Measurements from ENCODE around the gene MUTYH. TPM values are rescaled to one million over a fixed set of nuclear protein-coding genes. Genes with fewer than 3 reads are reported as not detected.
A peak's percentile ranks its signal among the peaks of the same experiment; 100 is the strongest.
"Not testable (repeated sequence)": the region's sequence is repeated elsewhere in the genome, so short reads cannot be mapped to it uniquely, and the experiment has no call there.

The MUTYH gene
- total RNA-seq, 2 donors from 2014 or later, result 17.0 to 65.0 TPM

- H3K4me3 ChIP-seq, result no peak overlapping the region
- H3K27ac ChIP-seq, result no peak overlapping the region
- no peaks in the 10 kb centered on the region for H3K36me3 ChIP-seq
- no peaks in the 10 kb centered on the region for H3K9me3 ChIP-seq
- no peak for DNase-seq
- no peak for TF ChIP-seq CTCF (IDR thresholded peaks at IDR 0.05)
- intact Hi-C loops (cut with DNase I), result no loop called here
- no peaks in the 10 kb centered on the region for H3K4me1 ChIP-seq
- H3K9ac ChIP-seq (ENCODE audit: low read depth in 2 of 2, low read length in 2 of 2), result no peak overlapping the region
- no peaks in the 10 kb centered on the region for H3K27me3 ChIP-seq
These were observed 33.3 kb upstream of the MUTYH start for GRCh38 chr1:45373573-45373972.

GRCh38 chr1:45370575-45370974 is 30.3 kb upstream of the MUTYH start:
- Histone ChIP-seq H3K9ac (ENCODE audit: low read depth in 2 of 2, low read length in 2 of 2) (no peak overlapping the region), H3K27me3 (no peaks in the 10 kb centered on the region), H3K27ac (no peak overlapping the region), H3K4me3 (no peak overlapping the region), H3K4me1 (no peaks in the 10 kb centered on the region), H3K9me3 (no peaks in the 10 kb centered on the region), H3K36me3 (no peaks in the 10 kb centered on the region)
- DNase-seq, result no peak
- TF ChIP-seq CTCF (IDR thresholded peaks at IDR 0.05), result no peak
- intact Hi-C loops (cut with DNase I), result no loop called here

GRCh38 chr1:45365051-45365450 is 24.8 kb upstream of the MUTYH start:
- H3K9me3 ChIP-seq, result no peaks in the 10 kb centered on the region
- no peaks in the 10 kb centered on the region for H3K4me1 ChIP-seq
- no peak for DNase-seq
- H3K36me3 ChIP-seq, result no peaks in the 10 kb centered on the region
- no peak overlapping the region for H3K9ac ChIP-seq (ENCODE audit: low read depth in 2 of 2, low read length in 2 of 2)
- TF ChIP-seq CTCF (IDR thresholded peaks at IDR 0.05), result no peak
- no peak overlapping the region for H3K4me3 ChIP-seq
- intact Hi-C loops (cut with DNase I), result no loop called here
- no peaks in the 10 kb centered on the region for H3K27me3 ChIP-seq
- no peak overlapping the region for H3K27ac ChIP-seq

- no peaks in the 10 kb centered on the region for H3K9me3 ChIP-seq
- H3K36me3 ChIP-seq, result no peaks in the 10 kb centered on the region
- TF ChIP-seq CTCF (IDR thresholded peaks at IDR 0.05), result no peak
- no peaks in the 10 kb centered on the region for H3K4me1 ChIP-seq
- no peak overlapping the region for H3K27ac ChIP-seq
- H3K9ac ChIP-seq (ENCODE audit: low read depth in 2 of 2, low read length in 2 of 2), result no peak overlapping the region
- H3K27me3 ChIP-seq, result no peaks in the 10 kb centered on the region
- DNase-seq, result no peak
- intact Hi-C loops (cut with DNase I), result no loop called here
- H3K4me3 ChIP-seq, result no peak overlapping the region
These were observed 24.1 kb upstream of the MUTYH start for GRCh38 chr1:45364294-45364693.

- peak overlapping the region in 1 of 2 donors; percentile 4 for H3K9ac ChIP-seq (ENCODE audit: low read depth in 2 of 2, low read length in 2 of 2)
- intact Hi-C loops (cut with DNase I), result loop anchor here (2.0 kb wide), 1 partner anchor 132 kb away; no protein-coding TSS in a partner anchor
- not testable (repeated sequence) for H3K27me3 ChIP-seq, H3K4me3 ChIP-seq, H3K36me3 ChIP-seq, H3K9me3 ChIP-seq, H3K4me1 ChIP-seq
- peak; percentile 67 for DNase-seq
- peak overlapping the region; percentile 54 for H3K27ac ChIP-seq
These were observed 20.7 kb upstream of the MUTYH start for GRCh38 chr1:45360981-45361380.

- no peak overlapping the region for H3K4me3 ChIP-seq
- H3K4me1 ChIP-seq, result no peaks in the 10 kb centered on the region
- H3K9me3 ChIP-seq, result no peaks in the 10 kb centered on the region
- no peaks in the 10 kb centered on the region for H3K36me3 ChIP-seq
- H3K27me3 ChIP-seq, result no peaks in the 10 kb centered on the region
- peak; percentile 78 for DNase-seq
- peak; percentile 57 for TF ChIP-seq CTCF (IDR thresholded peaks at IDR 0.05)
- intact Hi-C loops (cut with DNase I), result loop anchor here (2.0 kb wide), 1 partner anchor 133 kb away; no protein-coding TSS in a partner anchor
- H3K27ac ChIP-seq, result peak overlapping the region; percentile 54
- H3K9ac ChIP-seq (ENCODE audit: low read depth in 2 of 2, low read length in 2 of 2), result peak overlapping the region in 1 of 2 donors; percentile 4
These were observed 19.8 kb upstream of the MUTYH start for GRCh38 chr1:45359882-45360513.
